GM18508 (cell line): ENCODE data around the gene SGPP1.
A peak's percentile ranks its signal among the peaks of the same experiment; 100 is the strongest.
"Not testable (repeated sequence)": the region's sequence is repeated elsewhere in the genome, so short reads cannot be mapped to it uniquely, and the experiment has no call there.

ENCODE experiments used
- ATAC-seq: cut with Tn5 transposase; IDR thresholded peaks from one replicate; pipeline ENCODE4 v1.9.1; 2021; ENCODE audit warnings: moderate number of reproducible peaks; ENCODE audit not compliant: insufficient read depth, unreplicated experiment

Gene SGPP1

GRCh38 chr14:63677891-63678379, 49.9 kb downstream of the SGPP1 start:
- ATAC-seq = no peak

DNA sequence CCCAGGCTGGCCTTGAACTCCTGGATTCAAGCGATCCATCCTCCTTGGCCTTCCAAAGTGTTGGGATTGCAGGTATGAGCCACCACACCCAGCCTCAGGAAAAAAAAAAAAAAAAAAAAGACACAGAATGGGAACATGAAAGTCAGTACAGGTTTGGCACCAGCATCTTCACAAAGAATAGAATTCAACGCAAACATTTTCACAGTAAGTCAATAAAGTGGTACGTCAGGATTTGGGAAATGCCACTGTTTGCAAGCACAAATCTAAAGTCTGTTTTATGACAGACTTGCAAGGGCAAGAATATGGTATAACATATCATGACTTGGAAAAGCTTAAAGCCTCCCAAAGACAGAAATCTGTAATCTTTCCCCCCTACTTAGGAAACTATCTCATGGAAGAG, 51.2 kb downstream of the SGPP1 start:
- no peak for ATAC-seq

DNA sequence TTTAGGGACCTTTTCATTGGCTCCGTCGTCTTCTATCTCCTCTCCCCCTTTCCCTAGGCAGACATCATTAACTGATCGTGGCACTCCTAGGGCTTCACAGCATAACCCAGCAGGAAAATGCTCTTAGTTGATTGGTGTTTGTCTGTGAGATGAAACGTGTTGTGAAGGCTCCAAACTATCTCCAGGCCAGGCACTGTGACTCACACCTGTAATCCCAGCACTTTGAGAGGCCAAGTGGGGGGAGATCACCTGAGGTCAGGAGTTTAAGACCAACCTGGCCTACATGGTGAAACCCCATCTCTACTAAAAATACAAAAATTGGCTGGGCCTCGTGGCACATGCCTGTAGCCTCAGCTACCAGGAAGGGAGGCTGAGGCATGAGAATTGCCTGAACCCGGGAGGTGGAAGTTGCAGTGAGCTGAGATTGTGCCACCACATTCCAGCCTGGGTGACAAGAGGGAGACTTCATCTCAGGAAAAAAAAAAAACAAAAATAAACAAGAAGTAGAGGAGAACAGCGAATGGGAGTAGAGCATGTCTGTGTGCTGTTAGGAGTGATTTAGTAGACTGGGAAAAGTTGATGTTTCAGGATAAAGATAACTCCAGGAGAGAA, 53.9 kb downstream of the SGPP1 start:
- ATAC-seq = no peak

- ATAC-seq = no peak
Observed at GRCh38 chr14:63673255-63673654, 54.6 kb downstream of the SGPP1 start.

DNA sequence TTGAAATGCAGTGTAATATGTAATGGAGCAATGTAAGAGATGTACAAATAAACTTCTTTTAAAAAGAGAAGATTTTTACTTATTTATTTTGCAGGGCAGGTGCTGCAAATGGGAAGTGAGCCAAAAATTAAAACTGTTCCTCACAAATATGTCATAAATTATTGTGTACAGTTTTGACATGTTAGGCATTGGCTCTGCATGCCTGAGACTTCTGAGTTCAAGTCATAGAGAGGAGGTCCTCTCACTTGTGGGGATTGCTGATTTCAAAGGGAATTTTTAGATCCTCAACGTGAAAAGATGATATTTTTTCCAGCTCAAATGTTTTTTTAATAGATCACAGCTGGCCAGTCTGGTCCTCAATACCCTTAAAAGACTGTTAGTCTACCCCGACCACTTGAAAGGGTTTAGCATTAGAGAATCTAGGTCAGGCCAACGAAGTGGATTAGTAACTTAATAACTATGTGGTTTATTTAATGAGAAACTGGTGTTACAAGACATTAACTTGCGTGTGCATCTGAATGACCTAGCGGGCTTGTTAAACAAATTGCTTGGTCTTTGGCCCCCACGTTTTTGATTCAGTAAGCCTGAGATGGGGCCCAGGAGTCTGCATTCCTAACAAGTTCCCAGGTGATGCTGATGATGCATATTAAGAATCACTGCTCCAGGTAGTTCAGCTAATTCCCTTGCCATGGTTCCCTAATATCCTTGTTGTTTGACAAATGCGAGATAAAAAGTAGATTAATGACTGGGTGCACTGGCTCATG, 55.3 kb downstream of the SGPP1 start:
- peak; percentile 53 for ATAC-seq

- no peak for ATAC-seq
Observed at GRCh38 chr14:63671987-63672386, 55.9 kb downstream of the SGPP1 start.

- ATAC-seq = no peak
Observed at GRCh38 chr14:63670692-63671091, 57.2 kb downstream of the SGPP1 start.

- no peak for ATAC-seq
Observed at GRCh38 chr14:63666335-63666734, 61.5 kb downstream of the SGPP1 start.

DNA sequence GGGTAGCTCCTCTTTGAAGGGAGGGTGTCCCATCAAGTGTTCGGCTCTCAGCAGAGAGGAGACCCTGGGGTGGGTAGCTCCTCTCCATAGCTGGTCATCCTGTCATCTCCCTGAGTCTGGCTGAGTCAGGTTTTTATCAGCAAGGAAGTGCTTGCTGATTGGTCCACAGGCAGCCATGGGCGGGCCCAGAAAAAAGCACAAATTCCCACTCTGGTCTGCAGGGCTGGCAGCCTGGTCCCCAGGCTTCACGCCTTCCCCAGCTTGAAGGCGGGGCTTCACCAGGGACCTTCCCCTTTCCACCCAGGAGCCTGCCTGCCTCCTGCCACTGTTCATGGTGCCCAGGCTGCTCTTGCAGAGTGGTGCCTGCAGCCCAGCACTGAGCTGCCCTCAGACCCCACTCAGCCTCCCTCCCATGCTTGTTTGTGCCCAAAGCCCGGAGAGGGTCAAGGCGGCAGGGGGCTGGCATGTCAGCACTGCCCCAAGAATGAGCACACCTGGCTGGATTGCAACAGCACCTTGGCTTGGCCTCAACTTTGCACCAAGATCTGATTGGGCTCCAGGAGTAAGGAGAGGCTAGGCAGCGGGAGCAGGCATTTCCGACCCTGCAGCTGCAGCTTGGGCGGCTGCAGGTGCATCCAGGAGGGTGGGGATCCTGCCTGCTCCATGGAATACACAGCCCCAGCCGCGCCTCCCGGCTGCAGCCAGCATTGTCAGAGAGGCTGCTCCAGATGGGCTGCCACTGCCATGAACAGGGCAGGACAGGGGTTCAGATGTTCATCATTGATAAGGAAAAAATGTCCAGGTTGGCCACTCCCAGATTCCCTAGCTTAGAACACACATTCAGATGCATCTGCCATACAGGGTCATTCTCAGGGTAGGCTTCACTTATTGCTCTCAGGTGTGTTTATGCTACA, 64.2 kb downstream of the SGPP1 start:
- no peak for ATAC-seq

GRCh38 chr14:63662776-63663175, 65.1 kb downstream of the SGPP1 start:
- ATAC-seq = no peak

GRCh38 chr14:63661881-63662280, 66.0 kb downstream of the SGPP1 start:
- ATAC-seq = not testable (repeated sequence)

- ATAC-seq = no peak
Observed at GRCh38 chr14:63659726-63660125, 68.1 kb downstream of the SGPP1 start.

DNA sequence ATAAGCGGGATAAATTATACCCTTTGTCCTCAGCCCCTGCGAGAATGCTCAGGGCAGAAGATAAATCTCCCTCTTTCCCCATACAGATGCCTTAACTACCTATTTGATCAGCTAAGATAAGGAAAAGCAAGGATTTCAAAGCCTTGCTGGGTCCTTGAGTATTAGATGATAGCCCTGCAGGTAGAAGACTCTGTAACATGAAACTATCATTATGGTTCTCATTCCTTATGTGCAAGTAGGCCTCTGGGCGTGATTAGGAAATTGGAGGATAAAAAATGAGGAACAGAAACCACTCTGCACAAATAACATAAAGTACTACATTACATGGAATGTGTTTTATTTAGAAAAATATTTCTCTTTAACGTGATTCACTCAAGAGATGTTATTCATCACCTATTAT, 71.7 kb downstream of the SGPP1 start:
- ATAC-seq = no peak

GRCh38 chr14:63654936-63655335, 72.9 kb downstream of the SGPP1 start:
- ATAC-seq = no peak

- ATAC-seq = no peak
Observed at GRCh38 chr14:63654346-63654745, 73.5 kb downstream of the SGPP1 start.

DNA sequence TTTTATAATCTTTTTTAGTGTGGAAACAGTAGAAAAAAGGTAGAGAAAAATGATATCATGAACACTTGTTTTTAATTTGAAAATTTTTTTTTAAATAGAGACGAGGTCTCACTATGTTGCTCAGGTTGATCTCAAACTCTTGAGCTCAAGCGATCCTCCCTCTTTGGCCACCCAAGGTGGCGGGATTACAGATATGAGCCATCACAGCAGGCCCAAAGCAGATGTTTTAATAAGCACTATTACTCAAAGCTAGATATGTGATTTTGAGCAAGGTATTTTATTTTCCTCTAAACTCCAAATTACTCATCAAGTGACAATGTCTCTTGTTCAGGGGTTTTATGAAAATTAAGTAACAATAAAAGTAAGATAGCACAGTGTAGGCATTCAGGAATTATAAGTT, 75.5 kb downstream of the SGPP1 start:
- no peak for ATAC-seq

- ATAC-seq = no peak
Observed at GRCh38 chr14:63650256-63650952, 77.5 kb downstream of the SGPP1 start.

DNA sequence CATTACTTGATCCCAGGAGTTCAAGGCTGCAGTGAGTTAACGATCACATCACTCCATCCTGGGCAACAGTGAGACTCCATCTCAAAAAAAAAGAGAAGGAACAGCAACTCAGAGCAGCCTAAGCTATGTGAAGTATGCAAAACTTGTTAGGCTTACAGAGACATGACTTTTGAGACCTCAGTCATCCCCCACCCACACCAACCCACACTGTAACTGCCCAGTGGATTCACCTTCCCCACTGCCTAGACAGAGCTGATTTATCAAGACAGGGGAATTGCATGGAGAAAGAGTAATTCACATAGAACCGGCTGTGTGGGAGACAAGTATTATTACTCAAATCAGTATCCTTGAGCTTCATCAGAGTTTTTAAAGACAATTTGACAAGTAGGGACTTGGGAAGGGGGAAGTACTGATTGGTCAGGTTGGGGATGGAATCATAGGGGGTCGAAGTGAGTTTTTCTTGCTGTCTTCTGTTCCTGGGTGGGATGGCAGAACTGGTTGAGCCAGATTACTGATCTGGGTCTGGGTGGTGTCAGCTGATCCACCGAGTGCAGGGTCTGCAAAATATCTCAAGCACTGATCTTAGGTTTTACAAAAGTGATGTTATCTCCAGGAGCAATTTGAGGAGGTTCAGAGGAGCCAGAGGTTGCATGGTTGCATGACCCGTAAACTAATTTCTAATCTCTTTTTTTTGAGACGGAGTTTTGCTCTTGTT, 80.0 kb downstream of the SGPP1 start:
- ATAC-seq = no peak

DNA sequence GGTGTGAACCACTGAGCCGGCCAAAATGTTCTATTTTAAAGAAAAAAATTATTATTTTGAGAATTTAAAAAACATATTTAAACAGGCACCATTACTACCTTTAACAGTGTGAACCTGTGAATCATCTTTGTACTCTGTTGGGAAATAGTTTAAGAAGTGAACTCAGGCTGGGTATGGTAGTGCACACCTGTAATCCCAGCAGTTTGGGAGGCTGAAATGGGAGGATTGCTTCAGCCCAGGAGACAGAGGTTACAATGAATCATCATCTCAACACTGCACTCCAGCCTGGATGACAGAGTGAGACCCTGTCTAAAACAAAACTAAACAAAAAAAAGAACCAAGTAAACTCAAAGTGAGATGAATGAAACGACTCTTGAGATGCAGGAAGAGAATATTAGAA, 83.1 kb downstream of the SGPP1 start:
- ATAC-seq = no peak
